Adrenal gland (tissue), 12 donors: ENCODE data around the gene RAB3IL1. TPM values are rescaled to one million over a fixed set of nuclear protein-coding genes. Genes with fewer than 3 reads are reported as not detected.

ENCODE experiments used
- DNase-seq, 7 donors: peaks; one replicate each; pipeline ENCODE4 v3.0.0-alpha.2; 2019 to 2020
- H3K27ac ChIP-seq, 5 donors: fragments of 200-600 bp; sonication (generic) in 4 of 5; 1 replicate in 3 of 5; 2 replicates in 2 of 5; pipeline versions ENCODE4 v1.5.1 to v1.8.0; 2016 to 2020; ENCODE audit warnings: mild to moderate bottlenecking in 1 of 5
- H3K27me3 ChIP-seq: fragments of 200-600 bp; 2 replicates; pipeline ENCODE4 v1.8.0; 2021
- H3K36me3 ChIP-seq, 2 donors: fragments of 200-600 bp; replicated peaks in 1 of 2; 1 replicate in 1 of 2; 2 replicates in 1 of 2; pipeline versions ENCODE4 v1.5.1 to v1.8.0; 2018 to 2022
- H3K4me1 ChIP-seq, 2 donors: fragments of 200-600 bp; replicated peaks in 1 of 2; 1 replicate in 1 of 2; 2 replicates in 1 of 2; pipeline versions ENCODE4 v1.5.1 to v1.8.0; 2018 to 2021
- H3K4me3 ChIP-seq, 4 donors: fragments of 200-600 bp; sonication (generic) in 3 of 4; one replicate each; pipeline ENCODE4 v1.5.1; 2016 to 2018
- H3K9me3 ChIP-seq, 3 donors: fragments of 200-600 bp; sonication (generic) in 1 of 3; replicated peaks in 1 of 3; 1 replicate in 2 of 3; 2 replicates in 1 of 3; pipeline versions ENCODE4 v1.5.1 to v1.8.0; 2016 to 2021
- POLR2A ChIP-seq, 2 donors: fragments of 450-650 bp; IDR thresholded peaks; one replicate each; pipeline ENCODE4 v1.6.1; 2017; ENCODE audit warnings: antibody characterized with exemption in 2 of 2, mild to moderate bottlenecking in 2 of 2, moderate library complexity in 1 of 2
- WGBS, 4 donors: extraction: QIAGEN DNeasy Blood & Tissue Kit in 2 of 4; methylation state at CpG; one replicate each; pipeline versions ENCODE4 v1.1.5 to v1.1.7; 2013 to 2017; 5-methylcytosine and 5-hydroxymethylcytosine counted together
- intact Hi-C, 2 donors: fragments of 100-400 bp; cut with DNase I; formaldehyde crosslinking; loops; one replicate each; pipeline versions ENCODE4 v1.14.1 to v1.15.0; 2022 to 2023
- polyA plus RNA-seq, 3 donors: library from polyadenylated mRNA; stranded (reverse); fragments of 200-250 nt in 2 of 3; fragments of 350-450 nt in 1 of 3; fragmentation: Illumina TruSeq in 1 of 3; extraction: RNeasy Lipid Tissue Mini Kit (QIAGEN cat#74804) in 1 of 3; gene quantifications; one replicate each; pipeline ENCODE4 v1.2.3, GENCODE V29; 2013 to 2014
- total RNA-seq, 9 donors: library from RNA; depleted of rRNA in 4 of 9; stranded (reverse); fragments of >200 nt in 4 of 9; fragments of 120-200 nt in 1 of 9; fragmentation: NEBNext Ultra II Directional in 1 of 9; extraction: Animal tissue kit (Norgen Biotek cat#: 25700) in 1 of 9; gene quantifications; one replicate each; pipeline versions ENCODE4 v1.1.0 to v1.2.4, GENCODE V29; 2013 to 2023
- TF ChIP-seq, protein P1 (sequence below), 6 experiments: fragments of 450-650 bp in 4 of 6; fragments of 200-600 bp in 2 of 6; sonication (generic) in 1 of 6; IDR thresholded peaks; 1 replicate in 5 of 6; 2 replicates in 1 of 6; pipeline versions ENCODE4 v1.5.1 to v1.8.0; 2016 to 2021; ENCODE audit warnings: antibody characterized with exemption in 6 of 6, mild to moderate bottlenecking in 2 of 6, moderate library complexity in 1 of 6
- donor health status: healthy with polysubstance abuse.
- donor health status: Bipolar disorder and iron deficiency.
- donor health status: DM: yes; HTN: yes; CAD: no.
- donor health status: DM: no; HTN: no; CAD: no.
- donor health status: DM: no; HTN: no; CAD: no.
- donor health status: DM: yes; HTN: yes; CAD: no.

The RAB3IL1 gene
- total and polyA plus RNA-seq, 12 donors, result 2.4 to 23.7 (median 17.5) TPM

DNA sequence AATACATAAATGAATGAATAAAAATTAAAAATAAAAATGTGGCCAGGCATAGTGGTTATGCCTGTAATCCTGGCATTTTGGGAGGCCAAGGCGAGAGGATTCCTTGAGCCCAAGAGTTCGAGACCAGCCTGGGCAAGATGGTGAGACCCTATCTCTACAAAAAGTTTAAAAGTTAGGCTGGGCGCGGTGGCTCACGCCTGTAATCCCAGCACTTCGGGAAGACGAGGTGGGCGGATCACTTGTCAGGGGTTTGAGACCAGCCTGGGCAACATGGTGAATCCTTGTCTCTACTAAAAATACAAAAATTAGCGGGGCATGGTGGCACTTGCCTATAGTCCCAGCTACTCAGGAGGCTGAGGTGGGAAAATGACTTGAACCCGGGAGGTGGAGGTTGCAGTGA is 23.1 kb upstream of the RAB3IL1 start:
- no peaks in the 10 kb centered on the region for H3K9me3 ChIP-seq
- no peaks in the 10 kb centered on the region for H3K36me3 ChIP-seq
- no peak for DNase-seq
- 75 to 95% (median 85%) methylated on average over 10 of the region's 10 CpGs for WGBS, 4 donors
- H3K27me3 ChIP-seq, result no peaks in the 10 kb centered on the region
- intact Hi-C loops, result no loop called here
- H3K4me1 ChIP-seq, result no peaks in the 10 kb centered on the region
- no peak overlapping the region for H3K27ac ChIP-seq
- no peak overlapping the region for H3K4me3 ChIP-seq
- TF ChIP-seq, protein P1, sequence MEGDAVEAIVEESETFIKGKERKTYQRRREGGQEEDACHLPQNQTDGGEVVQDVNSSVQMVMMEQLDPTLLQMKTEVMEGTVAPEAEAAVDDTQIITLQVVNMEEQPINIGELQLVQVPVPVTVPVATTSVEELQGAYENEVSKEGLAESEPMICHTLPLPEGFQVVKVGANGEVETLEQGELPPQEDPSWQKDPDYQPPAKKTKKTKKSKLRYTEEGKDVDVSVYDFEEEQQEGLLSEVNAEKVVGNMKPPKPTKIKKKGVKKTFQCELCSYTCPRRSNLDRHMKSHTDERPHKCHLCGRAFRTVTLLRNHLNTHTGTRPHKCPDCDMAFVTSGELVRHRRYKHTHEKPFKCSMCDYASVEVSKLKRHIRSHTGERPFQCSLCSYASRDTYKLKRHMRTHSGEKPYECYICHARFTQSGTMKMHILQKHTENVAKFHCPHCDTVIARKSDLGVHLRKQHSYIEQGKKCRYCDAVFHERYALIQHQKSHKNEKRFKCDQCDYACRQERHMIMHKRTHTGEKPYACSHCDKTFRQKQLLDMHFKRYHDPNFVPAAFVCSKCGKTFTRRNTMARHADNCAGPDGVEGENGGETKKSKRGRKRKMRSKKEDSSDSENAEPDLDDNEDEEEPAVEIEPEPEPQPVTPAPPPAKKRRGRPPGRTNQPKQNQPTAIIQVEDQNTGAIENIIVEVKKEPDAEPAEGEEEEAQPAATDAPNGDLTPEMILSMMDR (IDR thresholded peaks at IDR 0.05), result no peak
- no peak for TF ChIP-seq POLR2A (IDR thresholded peaks at IDR 0.05)

DNA sequence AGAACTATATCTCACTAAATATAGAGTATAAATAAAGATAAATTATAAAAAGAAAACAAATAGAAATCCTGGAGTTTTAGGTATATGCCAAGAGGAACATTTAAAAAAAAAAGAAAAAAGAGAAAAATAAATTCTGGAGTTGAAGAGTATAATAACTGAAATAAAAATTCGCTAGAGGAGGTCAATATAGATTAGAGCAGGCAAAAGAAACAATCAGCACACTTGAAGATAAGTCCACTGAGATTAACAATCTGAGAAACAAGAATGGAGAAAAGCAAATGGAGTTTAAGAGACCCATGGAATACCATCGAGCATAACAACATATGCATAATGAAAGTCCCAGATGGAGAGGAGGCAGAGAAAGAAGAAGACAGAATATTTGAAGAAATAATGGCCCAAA is 18.5 kb upstream of the RAB3IL1 start:
- no peaks in the 10 kb centered on the region for H3K4me1 ChIP-seq
- WGBS, 4 donors, result 71 to 86% (median 77%) methylated on average over 2 of the region's 2 CpGs
- H3K27ac ChIP-seq, result no peak overlapping the region
- H3K36me3 ChIP-seq, result no peaks in the 10 kb centered on the region
- no peaks in the 10 kb centered on the region for H3K27me3 ChIP-seq
- intact Hi-C loops, result no loop called here
- no peak for TF ChIP-seq POLR2A (IDR thresholded peaks at IDR 0.05)
- TF ChIP-seq, protein P1 (IDR thresholded peaks at IDR 0.05), result no peak
- no peaks in the 10 kb centered on the region for H3K9me3 ChIP-seq
- DNase-seq, result no peak
- H3K4me3 ChIP-seq, result no peak overlapping the region

DNA sequence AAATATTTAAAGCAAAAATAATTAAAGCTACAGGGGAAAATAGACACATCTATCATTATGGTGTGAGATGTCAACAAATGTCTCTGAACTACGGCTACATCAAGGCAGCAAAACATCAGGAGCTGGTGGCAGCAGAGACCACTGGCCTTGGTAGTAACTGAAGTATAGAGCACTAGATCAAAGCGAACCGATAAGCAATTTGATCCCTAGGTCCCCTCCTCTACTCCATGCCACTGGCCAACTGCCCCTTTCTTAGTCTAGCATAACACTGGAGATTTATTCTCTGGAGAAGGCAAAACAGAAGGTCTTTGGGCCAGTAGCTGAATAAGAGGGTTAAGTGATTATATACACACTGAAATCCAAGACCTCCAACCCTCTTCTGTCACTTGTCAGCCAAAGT is 13.6 kb upstream of the RAB3IL1 start:
- TF ChIP-seq, protein P1 (IDR thresholded peaks at IDR 0.05), result no peak
- no peak for TF ChIP-seq POLR2A (IDR thresholded peaks at IDR 0.05)
- intact Hi-C loops, result no loop called here
- 68 to 89% (median 69%) methylated on average over 3 of the region's 3 CpGs for WGBS, 4 donors

DNA sequence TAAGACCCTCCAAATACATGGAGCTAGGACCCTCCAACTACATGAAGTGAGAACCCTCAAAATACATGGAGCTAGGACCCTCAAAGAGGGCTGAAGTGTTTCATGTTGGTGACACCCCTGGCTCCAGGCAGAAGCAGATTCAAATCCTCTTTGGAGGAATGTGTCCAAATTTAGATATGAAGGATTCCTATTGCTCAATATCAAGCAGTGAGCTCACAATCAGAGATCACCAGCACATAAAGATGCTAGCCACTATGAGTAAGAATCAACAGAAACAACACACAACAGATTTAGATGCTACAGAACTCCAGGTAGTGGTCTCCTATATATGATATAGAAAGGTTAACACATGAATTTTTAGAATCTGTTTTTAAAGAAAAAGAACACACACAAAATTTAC is 11.2 kb upstream of the RAB3IL1 start:
- peaks cover 3 to 8% of the 10 kb centered on the region in 2 donors for H3K4me1 ChIP-seq
- no peak overlapping the region for H3K27ac ChIP-seq
- H3K4me3 ChIP-seq, result no peak overlapping the region
- no peaks in the 10 kb centered on the region for H3K36me3 ChIP-seq
- no peaks in the 10 kb centered on the region for H3K9me3 ChIP-seq
- intact Hi-C loops, result no loop called here
- no peaks in the 10 kb centered on the region for H3K27me3 ChIP-seq
- TF ChIP-seq POLR2A (IDR thresholded peaks at IDR 0.05), result no peak
- TF ChIP-seq, protein P1 (IDR thresholded peaks at IDR 0.05), result no peak
- DNase-seq, result no peak

More for the DNA sequence above, 13.6 kb upstream of the RAB3IL1 start:
- DNase-seq, result no peak
- no peaks in the 10 kb centered on the region for H3K9me3 ChIP-seq
- no peak overlapping the region for H3K27ac ChIP-seq
- no peaks in the 10 kb centered on the region for H3K36me3 ChIP-seq
- no peaks in the 10 kb centered on the region for H3K4me1 ChIP-seq
- H3K27me3 ChIP-seq, result no peaks in the 10 kb centered on the region
- H3K4me3 ChIP-seq, result no peak overlapping the region
